ENCODE measurements around the gene GPR160. TPM values are rescaled to one million over a fixed set of nuclear protein-coding genes. Genes with fewer than 3 reads are reported as not detected.

Gene GPR160
- total and polyA plus RNA-seq, 2 of the 13 experiments (the other 11 are each of a cell fraction or from before 2014, with no cell fraction given), result 12.1 to 23.2 TPM

GRCh38 chr3:170076715-170077238, 39.0 kb downstream of the GPR160 start (continued):
- TF ChIP-seq ZSCAN5A (CRISPR knock-in tag; IDR thresholded peaks at IDR 0.05; ENCODE audit: borderline replicate concordance) (no peak; the same call in 1 of the 2 replicates), ONECUT2 (CRISPR knock-in tag; IDR thresholded peaks at IDR 0.05) (no peak), ZNF782 (CRISPR knock-in tag; IDR thresholded peaks at IDR 0.05; ENCODE audit: borderline replicate concordance) (no peak), WIZ (CRISPR knock-in tag; IDR thresholded peaks at IDR 0.05) (no peak), ATF4 (CRISPR knock-in tag; IDR thresholded peaks at IDR 0.05) (no peak), SALL1 (CRISPR knock-in tag; IDR thresholded peaks at IDR 0.05) (peak; percentile 56), U2AF1 (optimal IDR thresholded peaks at IDR 0.05; ENCODE audit: low read depth, low read length) (no peak), SAP130 (CRISPR knock-in tag; IDR thresholded peaks at IDR 0.05; ENCODE audit: low read depth) (peak; percentile 45; the same call in 1 of the 2 replicates), HMGA1 (CRISPR knock-in tag; conservative IDR thresholded peaks at IDR 0.05) (no peak), THYN1 (CRISPR knock-in tag; IDR thresholded peaks at IDR 0.05; ENCODE audit: borderline replicate concordance, low read depth) (no peak), TEAD2 (CRISPR knock-in tag; IDR thresholded peaks at IDR 0.05) (no peak)

- BruUV-seq (replicated peaks), result no TSS peak
- H3K27ac ChIP-seq (ENCODE audit: extremely low read length, insufficient read depth, low read length), result peak overlapping the region; percentile 85
- peak overlapping the region in 1 of 3 experiments; percentile 17; a peak in 1 of 6 replicates for H3K4me3 ChIP-seq (replicated peaks in 1 of 3; ENCODE audit: insufficient read depth in 1 of 3, low read depth in 2 of 3, low read length in 3 of 3)
- no peaks in the 10 kb centered on the region for H3K27me3 ChIP-seq (ENCODE audit: control insufficient read depth in 1 of 2, insufficient read depth in 2 of 2, low read length in 2 of 2)
- H3K9me3 ChIP-seq (ENCODE audit: low read length), result no peaks in the 10 kb centered on the region
- peak overlapping the region; percentile 49 for H3K4me2 ChIP-seq (ENCODE audit: low read depth, low read length)
- FAIRE-seq (no peak), DNase-seq (ENCODE audit: low spot score) (peak; percentile 19), ATAC-seq (peak; percentile 7; the same call in 2 of the 3 replicates)
- no peaks in the 10 kb centered on the region for H3K79me2 ChIP-seq (ENCODE audit: insufficient read depth, low read length)
- H3K36me3 ChIP-seq (replicated peaks in 1 of 2; ENCODE audit: control insufficient read depth in 1 of 2, insufficient read depth in 2 of 2, low read length in 2 of 2), result peaks cover 0 to 1% of the 10 kb centered on the region in 2 experiments; a peak in 2 of 5 replicates
- no peak for TF ChIP-seq ZFP36L1 (CRISPR knock-in tag; IDR thresholded peaks at IDR 0.05)
- 0 out of 2 replicates have a peak, but pooled peaks have one; percentile 9 for TF ChIP-seq IKZF5 (CRISPR knock-in tag; IDR thresholded peaks at IDR 0.05)
- TF ChIP-seq ZFP62 (CRISPR knock-in tag; IDR thresholded peaks at IDR 0.05), result no peak
- TF ChIP-seq ZNF235 (CRISPR knock-in tag; IDR thresholded peaks at IDR 0.05; ENCODE audit: borderline replicate concordance), result no peak
- peak; percentile 34; the same call in 1 of the 2 replicates for TF ChIP-seq ZBTB38 (CRISPR knock-in tag; IDR thresholded peaks at IDR 0.05)
- intact Hi-C loops (cut with micrococcal nuclease; ENCODE audit: unreplicated experiment), result no loop called here
- ChIA-PET POLR2A (interaction anchor here (1.2 to 2.9 kb wide), 4 partner anchors 15 to 305 kb away, joined by 3 to 6 read pairs (median 4); no protein-coding TSS in a partner anchor), CTCF (ENCODE audit: low intra/inter-chr PET ratio, low total read pairs) (no interaction called here)
- H2AFZ ChIP-seq (ENCODE audit: low read length), result no peak overlapping the region
- WGBS (ENCODE audit: low lambda C conversion rate), result 43% methylated on average over 10 of the region's 10 CpGs
- peaks cover 64% of the 10 kb centered on the region for H3K4me1 ChIP-seq (ENCODE audit: insufficient read depth, low read length)
- H3K9ac ChIP-seq (ENCODE audit: insufficient read depth, low read depth, low read length), result peak overlapping the region; percentile 54
- in situ Hi-C loops (cut with HindIII; ENCODE audit: extremely low pct_ligation_motif_present, low pct_unique_long_range_greater_than_20kb), result no loop called here
- H4K20me1 ChIP-seq (ENCODE audit: insufficient read depth, low read length), result no peaks in the 10 kb centered on the region
Observed at GRCh38 chr3:170077361-170077760, 39.6 kb downstream of the GPR160 start.
